ENCODE data around the gene NOS3.
"Not testable (repeated sequence)": the region's sequence is repeated elsewhere in the genome, so short reads cannot be mapped to it uniquely, and the experiment has no call there.

Gene NOS3

DNA sequence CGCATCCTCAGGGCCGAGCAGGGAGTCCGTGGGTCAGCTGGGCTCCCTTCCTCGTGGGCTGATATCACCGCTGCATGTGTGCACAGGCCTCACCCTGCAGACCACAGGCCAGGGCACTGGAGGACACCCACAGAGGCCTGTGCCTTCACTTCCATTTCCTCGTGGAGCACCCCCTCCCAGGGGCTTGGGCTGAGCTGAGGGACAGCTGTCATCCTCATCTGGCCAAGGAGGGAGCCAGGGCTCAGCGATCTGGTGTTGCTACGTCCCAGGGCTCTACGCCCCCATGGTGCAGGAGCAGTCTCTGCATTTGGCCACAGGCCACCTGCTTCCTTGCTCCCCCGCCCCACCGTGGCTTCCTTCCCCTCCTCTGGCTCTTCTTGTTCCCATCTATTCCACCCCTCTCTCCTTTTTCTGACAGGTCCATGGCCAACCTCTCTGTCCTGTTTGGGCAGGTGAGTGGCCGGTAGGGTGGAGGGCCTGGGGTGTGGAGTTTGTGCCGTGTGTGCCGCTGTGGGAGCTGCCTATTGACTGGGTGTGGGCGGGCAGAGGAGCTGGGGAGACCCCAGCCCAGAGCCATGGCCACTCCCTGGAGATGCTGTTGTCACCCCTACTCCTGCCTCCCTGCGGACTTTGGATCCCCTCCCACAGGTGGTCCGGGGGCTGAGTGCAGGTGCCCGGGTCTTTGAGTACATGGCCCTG, 49.2 kb downstream of the NOS3 start:
- no peak for DNase-seq

DNA sequence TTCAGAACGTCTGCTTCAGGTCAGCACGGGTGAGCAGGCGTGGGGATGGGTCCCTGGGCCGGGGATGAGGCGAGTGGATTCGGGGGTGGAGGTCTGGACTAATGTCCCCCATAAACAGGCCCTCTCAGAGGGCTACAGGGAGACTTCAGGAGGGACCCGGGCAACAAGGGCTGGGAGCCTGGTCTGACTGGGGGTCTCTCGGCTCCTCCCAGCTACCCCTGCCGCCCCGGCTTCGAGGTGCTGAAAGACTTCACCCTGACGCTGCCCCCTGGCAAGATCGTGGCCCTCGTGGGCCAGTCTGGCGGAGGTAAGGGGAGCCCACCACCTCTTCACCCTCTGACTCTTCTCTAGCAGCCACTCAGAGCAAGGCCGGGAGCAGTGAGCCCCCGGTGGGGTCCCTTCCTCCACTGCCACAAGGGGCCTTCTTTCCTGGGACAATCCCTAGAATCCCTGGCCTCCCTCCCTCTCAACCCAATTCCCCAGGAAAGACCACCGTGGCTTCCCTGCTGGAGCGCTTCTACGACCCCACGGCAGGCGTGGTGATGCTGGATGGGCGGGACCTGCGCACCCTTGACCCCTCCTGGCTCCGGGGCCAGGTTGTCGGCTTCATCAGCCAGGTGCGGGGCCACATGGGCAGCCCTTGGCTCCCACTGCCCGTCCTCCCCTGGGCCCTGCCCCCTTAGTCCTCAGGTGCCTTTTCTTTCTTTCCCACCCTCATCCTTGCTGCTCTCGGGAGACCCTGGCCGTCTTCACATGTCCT, 50.0 kb downstream of the NOS3 start:
- DNase-seq, result no peak

DNA sequence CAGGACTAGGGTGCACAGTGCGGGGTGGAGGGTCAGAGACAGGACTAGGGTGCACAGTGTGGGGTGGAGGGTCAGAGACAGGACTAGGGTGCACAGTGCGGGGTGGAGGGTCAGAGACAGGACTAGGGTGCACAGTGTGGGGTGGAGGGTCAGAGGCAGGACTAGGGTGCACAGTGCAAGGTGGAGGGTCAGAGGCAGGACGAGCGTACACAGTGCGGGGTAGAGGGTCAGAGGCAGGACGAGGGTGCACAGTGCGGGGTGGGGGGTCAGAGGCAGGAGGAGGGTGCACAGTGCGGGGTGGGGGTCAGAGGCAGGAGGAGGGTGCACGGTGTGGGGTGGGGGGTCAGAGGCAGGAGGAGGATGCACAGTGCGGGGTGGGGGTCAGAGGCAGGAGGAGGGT, 52.6 kb downstream of the NOS3 start:
- DNase-seq, result not testable (repeated sequence)

DNA sequence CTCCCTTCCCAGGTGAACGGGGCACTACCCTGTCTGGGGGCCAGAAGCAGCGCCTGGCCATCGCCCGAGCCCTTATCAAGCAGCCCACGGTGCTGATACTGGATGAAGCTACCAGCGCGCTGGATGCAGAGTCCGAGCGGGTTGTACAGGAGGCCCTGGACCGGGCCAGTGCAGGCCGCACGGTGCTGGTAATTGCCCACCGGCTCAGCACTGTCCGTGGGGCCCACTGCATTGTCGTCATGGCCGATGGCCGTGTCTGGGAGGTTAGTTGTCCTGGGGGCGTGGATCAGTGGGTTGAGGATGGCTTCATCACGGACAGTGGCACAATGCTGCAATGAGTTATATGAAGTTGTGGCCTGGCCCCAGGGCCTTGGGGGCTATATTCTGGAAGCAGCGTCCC, 53.1 kb downstream of the NOS3 start:
- no peak for DNase-seq

DNA sequence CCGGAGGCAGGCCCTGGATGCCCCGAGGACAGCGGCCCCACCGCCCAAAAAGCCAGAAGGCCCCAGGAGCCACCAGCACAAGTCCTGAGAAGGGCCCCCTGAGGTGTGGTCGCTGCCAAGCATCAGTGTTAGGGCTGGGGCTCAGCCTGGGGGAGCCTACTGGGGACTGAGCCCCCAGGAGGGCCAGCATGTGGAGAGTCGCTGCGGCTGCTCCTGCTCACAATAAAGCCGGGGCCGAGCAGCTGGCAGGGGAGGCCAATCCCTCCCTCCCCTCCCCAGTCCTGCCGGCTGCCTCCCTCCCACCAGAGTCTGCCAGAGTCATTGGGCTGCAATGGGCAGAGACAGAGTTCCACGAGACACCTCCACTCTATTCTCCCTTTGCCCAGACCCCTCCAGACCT, 54.4 kb downstream of the NOS3 start:
- no peak for DNase-seq

DNA sequence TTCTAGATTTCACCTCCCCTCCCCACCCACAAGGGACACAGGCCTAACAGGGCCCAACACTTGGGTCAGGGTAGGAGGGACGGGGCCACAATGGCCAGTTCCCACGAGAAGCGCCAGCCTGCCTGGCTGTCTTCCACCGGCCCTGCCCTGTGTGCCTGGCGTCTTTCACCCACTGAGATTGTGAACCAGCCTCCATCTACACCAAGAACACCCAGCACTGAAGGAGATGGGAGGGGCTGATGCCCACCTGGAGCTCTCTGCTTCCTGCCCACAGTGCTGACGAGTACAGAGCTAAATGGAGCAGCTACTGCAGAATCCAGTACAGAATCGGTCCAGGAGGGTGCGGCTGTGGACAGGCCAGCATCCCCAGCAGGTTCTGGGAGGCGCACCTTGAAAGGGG, 55.1 kb downstream of the NOS3 start:
- DNase-seq, result no peak

DNA sequence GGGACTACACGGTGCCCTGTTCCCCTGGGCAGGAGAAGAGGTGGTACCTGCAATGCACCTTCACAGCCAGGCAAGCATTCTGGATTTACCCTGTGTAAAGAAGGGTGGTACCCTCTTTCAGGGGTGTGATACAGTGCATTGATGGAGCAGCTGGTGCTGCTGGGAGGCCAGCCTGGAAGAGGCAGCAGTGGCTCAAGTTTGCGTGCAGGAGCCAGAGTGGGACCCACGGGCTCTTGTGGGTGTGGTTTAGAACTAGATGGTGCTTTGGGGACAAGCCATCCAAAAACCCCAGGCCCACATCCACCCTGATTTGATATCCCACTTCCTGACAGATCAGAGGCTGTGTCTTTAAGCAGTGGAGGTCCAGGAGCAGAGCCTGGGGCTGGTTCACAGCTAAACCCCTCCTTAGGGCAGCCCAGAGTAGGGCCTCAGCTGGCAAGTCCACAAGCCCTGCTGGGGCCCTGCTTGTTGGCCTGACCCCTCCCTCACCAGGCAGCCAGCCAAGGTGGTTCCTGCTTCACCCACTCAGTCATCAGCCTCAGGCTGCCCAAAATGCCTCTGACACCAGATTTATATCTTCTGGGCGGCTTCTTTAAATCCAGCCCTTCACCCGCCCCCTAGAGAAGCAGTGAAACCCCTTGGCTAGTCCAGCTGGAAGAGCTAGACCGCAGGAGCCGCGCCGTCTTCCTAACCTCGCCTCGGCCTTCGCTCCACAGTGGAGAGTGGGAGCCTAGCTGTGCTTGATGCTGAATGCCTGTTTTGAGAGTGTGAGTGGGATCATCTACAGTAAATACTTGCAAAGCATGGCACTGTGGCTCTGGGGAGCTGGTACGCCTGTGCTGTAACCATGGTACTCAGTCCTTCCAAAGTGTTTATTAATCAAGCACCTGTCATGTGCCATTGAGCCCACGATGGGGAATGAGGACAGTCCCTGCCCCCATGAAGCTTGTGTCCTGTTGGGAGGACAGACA, 56.1 kb downstream of the NOS3 start:
- no peak for DNase-seq

DNA sequence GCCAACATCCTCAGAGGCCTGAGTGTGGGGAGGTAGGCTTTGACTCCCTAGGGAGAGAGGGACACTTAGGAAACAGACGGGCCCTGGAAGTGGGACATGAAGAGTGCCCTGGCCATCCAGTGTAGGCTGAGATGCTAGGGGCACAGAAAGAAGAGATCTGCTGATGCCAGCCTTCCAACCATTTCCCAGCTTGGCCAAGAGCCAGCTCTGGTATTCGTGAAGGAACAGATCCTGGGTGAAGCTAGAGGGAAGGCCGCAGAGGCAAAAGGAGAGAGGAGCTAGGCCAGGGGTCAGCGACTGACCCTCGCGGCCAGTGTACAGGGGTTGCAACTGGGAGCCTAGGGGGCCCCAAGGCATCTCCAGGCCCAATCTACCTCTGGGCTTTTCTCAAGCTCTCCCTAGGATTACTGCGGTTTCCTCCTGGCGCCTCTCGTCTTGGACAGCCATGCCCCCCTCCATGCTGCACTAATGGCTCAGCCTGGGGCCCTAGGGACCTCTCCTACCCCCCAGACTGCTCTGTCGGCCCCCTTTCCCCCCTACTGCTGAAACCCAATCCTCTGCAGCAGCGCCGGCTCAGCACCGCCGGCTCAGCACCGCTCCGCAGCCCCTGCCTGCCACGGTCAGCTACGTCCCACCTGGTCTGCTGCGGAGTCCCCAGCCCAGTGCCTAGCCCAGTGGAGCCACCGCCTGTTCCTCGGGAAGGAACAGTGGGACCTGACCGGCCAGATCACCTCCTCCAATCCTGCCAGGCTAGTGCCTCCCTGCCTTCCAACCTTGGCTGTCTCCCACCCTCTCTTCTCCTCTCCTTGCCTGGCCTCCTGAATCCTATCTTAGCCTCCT, 57.4 kb downstream of the NOS3 start, which contains the start of gene ASIC3:
Gene ASIC3, plus strand, starts transcription at position 556 of the 840 bp plus-strand sequence. CDS start 355 bp downstream, outside the sequence.
- DNase-seq, result no peak

DNA sequence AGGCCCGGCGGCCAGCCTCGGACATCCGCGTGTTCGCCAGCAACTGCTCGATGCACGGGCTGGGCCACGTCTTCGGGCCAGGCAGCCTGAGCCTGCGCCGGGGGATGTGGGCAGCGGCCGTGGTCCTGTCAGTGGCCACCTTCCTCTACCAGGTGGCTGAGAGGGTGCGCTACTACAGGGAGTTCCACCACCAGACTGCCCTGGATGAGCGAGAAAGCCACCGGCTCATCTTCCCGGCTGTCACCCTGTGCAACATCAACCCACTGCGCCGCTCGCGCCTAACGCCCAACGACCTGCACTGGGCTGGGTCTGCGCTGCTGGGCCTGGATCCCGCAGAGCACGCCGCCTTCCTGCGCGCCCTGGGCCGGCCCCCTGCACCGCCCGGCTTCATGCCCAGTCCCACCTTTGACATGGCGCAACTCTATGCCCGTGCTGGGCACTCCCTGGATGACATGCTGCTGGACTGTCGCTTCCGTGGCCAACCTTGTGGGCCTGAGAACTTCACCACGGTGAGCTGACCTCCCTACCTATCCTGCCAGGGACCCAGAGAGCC, 58.2 kb downstream of the NOS3 start:
- DNase-seq, result no peak

DNA sequence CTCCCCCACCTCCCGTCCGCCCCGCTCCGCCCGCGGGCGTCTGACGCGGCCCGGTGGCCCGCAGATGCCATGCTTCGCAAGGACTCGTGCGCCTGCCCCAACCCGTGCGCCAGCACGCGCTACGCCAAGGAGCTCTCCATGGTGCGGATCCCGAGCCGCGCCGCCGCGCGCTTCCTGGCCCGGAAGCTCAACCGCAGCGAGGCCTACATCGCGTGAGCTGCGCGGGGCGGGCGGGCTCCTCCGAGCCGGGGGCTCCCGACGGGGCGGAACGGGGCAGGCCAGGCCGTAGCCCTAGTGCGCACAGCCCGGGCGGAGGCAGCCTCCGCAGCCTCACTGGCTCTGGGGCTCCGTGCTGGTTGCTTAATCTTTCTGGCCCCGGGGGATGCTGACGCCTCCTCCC, 60.3 kb downstream of the NOS3 start:
- peak; percentile 58 for DNase-seq

DNA sequence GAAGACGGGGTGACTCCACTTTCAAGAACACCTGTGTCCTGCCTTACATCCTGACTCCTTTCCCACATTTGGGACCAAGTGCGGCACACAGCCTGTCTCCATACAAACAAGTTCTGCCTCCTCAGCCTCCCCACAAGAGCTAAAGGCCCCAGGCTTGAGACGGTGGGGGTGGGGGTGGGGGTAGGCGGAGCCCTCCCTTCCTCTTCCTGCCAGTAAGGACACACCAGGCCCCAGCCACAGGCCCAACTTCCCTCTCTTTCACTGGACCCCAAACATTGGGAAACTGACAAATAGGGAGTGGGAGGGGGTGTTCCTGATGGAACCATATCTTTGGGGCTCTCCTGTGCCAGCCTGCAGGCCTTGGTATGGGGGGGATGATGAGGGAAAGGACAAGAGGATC, 62.3 kb downstream of the NOS3 start:
- DNase-seq, result no peak

DNA sequence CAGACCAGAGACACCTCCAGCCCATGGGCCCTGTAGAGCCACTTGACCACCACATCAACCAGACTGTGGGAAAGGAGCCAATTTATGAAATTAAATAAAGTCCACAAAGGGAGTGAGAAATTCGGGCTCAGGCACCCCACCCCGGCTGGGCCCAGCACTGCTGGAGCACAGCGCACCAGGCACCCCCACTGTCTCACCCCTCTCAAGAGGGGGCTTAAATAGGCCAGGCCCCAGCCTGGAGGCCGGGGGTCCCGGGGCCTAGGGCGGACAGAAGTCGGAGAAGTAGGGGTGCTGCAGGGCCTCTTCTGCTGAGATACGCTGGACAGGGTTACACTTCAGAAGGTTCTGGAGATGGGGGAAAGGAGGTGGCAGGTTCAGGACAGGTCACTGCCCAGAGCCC, 62.9 kb downstream of the NOS3 start:
- DNase-seq, result no peak

DNA sequence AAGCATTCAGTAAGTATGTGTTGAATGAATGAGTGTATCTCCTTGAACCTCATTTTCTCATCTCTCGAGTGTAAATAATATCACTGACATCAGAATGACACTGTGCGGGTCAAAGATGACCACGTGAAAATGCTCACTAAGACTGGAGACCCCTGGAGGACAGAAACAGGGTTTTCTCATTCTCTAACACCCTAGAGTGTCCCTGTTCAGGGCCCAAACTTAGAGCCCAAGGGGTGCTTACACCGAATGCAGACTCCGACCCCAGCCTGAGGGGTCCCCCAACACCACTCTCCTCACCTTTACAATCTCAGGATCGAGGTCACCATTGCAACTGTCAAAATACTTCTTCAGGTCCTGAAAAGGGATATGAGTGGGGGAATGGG, 65.5 kb downstream of the NOS3 start:
- DNase-seq, result no peak

DNA sequence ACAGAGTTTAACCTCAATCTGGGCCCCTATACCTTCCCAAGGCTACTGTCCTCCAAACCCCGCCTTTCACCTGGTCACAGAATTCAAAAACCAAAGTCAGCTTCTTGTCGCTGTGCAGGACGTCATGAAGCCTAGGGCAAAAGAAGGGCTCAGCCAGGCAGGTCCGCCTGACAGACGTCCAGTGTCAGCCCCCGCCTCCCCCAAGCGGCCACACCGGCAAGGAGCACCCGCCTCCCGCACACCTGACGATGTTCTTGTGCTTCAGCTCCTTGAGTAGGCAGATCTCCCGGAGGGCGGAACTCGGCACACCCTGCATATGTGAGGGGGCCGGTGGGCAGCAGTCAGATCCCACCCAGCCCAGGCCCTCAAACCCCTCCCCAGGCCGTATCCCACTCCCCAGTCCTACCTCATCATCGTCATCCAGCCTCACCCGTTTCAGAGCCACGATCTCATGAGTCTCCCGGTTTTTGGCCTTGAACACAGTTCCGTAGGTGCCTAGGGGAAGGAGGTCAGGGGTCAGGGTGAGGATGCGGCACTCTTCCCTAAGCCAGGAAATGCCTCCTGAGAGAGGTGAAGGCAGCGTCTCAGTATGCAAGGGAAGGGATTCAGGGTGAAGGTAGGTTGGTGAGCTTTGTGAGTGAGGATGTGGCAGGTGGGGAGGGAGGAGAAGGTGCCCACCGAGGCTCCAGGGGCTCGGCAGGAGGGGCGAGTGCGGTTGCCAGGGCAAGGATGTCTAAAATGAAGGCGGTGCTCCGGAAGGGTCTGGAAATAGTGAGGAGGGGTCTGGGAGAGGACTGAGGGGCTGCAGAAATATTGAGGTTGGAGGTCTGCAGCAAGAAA, 66.1 kb downstream of the NOS3 start:
- no peak for DNase-seq

DNA sequence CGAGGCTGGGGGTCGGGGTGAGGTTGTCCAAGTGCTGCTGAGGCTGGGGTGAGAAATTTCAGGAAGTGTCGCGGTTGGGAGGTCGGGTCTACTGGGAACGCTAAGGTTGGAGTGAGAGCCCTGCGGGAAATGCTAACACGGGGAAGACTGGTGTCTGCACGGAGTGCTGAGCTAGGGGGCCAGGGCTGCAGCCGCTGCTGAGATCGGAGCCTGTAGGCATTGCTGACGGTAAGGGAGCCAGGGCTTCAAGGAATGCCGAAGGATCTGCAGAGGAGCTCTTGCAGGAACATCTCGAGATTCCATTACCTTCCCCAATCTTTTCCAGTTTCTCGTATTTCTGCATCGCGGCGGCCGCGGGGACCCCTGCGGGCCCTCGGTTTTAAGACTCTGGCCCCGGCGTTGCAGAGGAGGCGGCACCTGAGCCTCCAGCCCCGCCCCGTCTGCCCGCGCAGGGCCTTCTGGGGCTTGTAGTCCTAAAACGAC, 66.7 kb downstream of the NOS3 start, which contains the start of gene CDK5:
Gene CDK5, minus strand, starts transcription at position 392 of the 483 bp plus-strand sequence. Its CDS starts 49 bp downstream, at position 343.
- no peak for DNase-seq

DNA sequence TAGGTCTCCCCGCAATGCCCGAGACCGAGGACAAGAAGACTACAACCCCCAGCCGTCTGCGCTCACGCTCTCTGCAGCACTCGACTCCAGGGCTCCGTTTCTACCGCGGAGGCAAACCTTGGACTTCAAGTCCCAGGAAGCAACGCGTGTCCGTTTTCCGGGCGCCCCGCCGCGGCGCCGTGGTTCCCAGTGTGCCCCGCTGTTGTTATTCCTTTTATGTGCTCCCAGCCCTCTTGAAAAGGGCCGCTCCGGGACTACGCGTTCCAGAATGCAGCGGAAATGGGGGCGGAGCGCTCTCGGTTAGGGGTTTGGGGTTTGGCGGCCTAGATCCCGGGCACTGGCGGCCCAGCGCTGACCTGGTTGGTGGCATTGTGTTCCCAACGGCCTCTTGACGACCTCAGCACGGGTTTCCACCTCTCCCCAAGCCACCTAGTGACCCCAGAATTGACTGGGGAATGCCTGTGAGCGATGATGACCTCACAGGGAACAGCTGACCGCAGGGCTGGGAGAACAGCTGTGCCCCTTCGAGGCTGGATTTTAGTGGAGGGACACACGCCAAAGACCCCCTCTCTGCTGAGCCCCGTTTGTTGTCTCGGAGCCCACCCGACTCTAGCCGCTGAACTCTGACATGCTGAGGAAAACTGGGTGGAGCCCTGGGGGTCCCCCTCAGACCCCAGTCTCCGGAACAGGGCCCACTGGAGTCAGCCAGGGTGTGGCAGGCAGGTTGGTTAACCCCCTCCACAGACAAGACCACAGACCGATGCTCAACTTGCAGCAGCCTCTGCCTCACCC, 67.4 kb downstream of the NOS3 start:
- DNase-seq, result peak; percentile 95

DNA sequence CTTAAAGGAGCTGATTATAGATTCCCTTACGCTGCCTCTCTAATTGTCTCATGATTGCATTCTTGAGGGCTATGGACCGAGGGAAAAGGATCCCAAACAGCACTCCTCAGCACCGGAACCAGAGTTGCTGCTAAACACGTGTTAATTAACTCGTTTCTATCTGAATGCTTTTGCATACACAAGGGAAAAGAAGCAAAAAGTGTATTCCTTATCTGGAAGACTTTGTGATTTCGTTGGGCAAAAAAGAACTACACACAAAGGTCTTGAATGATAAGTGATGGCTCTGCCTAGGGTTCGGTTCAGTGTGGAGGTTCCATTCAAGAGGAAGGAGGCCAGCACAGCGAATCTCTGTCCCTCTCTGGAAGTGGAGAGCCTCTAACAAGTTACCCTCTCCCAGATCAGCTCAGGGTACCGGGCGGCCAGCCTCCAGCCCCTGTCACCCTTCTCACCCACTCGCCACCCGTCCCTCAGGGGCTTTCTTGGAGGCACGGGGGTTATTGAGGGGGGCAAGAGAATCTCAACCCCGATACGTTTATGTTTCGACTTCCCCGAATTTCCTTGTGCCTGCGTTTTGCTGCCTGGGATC, 68.1 kb downstream of the NOS3 start:
- no peak for DNase-seq

DNA sequence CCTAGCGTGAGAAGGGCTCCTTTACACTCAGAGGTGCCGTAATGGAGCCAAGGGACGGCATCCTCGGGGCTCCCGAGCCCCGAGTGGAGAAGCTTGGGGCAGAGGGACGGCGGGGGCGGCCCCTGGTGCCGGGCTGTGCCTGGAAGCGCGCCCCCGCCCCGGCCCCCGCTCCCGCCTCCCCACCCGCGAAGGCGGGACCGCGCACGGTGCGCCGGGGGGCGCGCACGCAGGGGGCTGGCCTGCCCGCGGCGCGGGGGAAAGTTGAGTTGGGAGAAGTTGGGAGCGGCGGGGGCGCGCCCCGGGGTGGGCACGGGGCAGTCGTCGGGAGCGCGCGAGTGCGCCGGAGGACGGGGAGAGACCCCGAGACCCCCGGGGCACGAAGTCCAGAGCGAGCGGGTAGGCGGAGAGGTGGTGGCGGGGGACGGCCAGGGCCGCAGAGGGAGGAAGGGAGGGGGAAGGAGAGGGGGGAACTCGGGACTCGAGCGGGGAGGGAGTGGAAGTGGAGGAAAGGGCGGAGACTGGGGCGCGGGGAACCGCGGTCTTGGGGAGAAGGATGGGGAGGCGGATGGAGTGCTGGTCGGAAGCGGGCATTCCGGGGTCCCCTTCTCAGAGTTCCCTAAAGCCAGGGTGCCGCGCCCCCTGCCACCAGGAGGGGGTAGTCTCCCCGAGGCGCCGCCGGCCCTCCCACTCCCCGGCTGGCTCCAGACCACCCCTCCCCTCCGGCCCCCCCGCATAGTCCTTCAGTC, 68.7 kb downstream of the NOS3 start, which contains the start of gene SLC4A2:
Gene SLC4A2, plus strand, starts transcription at position 223 of the 746 bp plus-strand sequence. CDS start 2,399 bp downstream, outside the sequence.
- DNase-seq, result peak; percentile 73

DNA sequence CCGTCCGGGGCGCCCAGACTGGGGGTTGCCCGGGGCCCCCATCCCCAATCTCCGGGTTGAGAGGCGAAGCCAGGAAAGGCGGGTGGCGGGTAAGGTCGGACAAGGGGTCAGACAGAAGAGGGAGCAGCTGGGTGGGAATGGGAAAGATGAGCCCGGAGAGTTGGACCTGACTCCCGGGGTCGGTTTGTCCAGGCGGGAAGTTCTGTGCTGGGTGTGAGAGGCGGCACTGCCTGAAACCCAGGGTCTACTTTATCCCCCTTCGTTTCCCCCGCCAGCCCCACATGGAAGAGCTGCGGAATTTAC, 69.2 kb downstream of the NOS3 start:
- no peak for DNase-seq

Measured in stimulated activated CD4-positive, alpha-beta T cell treated with anti-CD3 and anti-CD28 coated beads, Interleukin-4, amount 100 ng/mL, for 1 hour (primary cell).